PC-9 (cell line): ENCODE data around the gene RASSF3. TPM values are rescaled to one million over a fixed set of nuclear protein-coding genes. Genes with fewer than 3 reads are reported as not detected.
"Not testable (repeated sequence)": the region's sequence is repeated elsewhere in the genome, so short reads cannot be mapped to it uniquely, and the experiment has no call there.

Experiments
- BruUV-seq: library from RNA; stranded (reverse); fragments of 400-500 nt; replicated peaks from 2 replicates; lab custom pipeline; 2021; lab: Mats Ljungman, UMichigan
- CTCF ChIA-PET: fragments of 300-600 bp; sonication (Branson Sonifier 250); formaldehyde crosslinking; loops from one replicate; lab custom pipeline; 2022; ENCODE audit warnings: antibody characterized with exemption; lab: Charles Lee
- POLR2A ChIA-PET: fragments of 300-600 bp; sonication (Branson Sonifier 250); formaldehyde crosslinking; loops from one replicate; lab custom pipeline; 2022; ENCODE audit warnings: antibody characterized with exemption; ENCODE audit not compliant: unreplicated experiment; lab: Charles Lee
- DNase-seq, 2 experiments: peaks; one replicate each; pipeline versions ENCODE4 v3.0.0 to v3.0.0-alpha.2; 2015 to 2022; ENCODE audit warnings: mixed read lengths in 1 of 2
- H2AFZ ChIP-seq: fragments of 200-600 bp; sonication (generic); 2 replicates; pipeline ENCODE4 v1.8.1; 2017; ENCODE audit warnings: antibody characterized with exemption
- H3F3A ChIP-seq: fragments of 200-600 bp; sonication (generic); 2 replicates; pipeline ENCODE4 v1.8.1; 2017; ENCODE audit warnings: antibody characterized with exemption, mild to moderate bottlenecking, low read depth; ENCODE audit not compliant: insufficient read depth
- H3K27ac ChIP-seq: fragments of 200-600 bp; sonication (generic); 2 replicates; pipeline ENCODE4 v1.6.1; 2016; ENCODE audit warnings: mixed run types
- H3K27me3 ChIP-seq: fragments of 200-600 bp; sonication (generic); 2 replicates; pipeline ENCODE4 v1.6.1; 2016; ENCODE audit warnings: low read depth, mixed run types; ENCODE audit not compliant: insufficient read depth
- H3K36me3 ChIP-seq: fragments of 200-600 bp; sonication (generic); 2 replicates; pipeline ENCODE4 v1.6.1; 2016; ENCODE audit warnings: low read depth, mixed run types
- H3K4me1 ChIP-seq: fragments of 200-600 bp; sonication (generic); replicated peaks from 2 replicates; pipeline ENCODE4 v1.6.1; 2016; ENCODE audit warnings: mixed run types; ENCODE audit not compliant: insufficient read depth
- H3K4me2 ChIP-seq: fragments of 200-600 bp; sonication (generic); 2 replicates; pipeline ENCODE4 v1.6.1; 2017; ENCODE audit warnings: mixed run types
- H3K4me3 ChIP-seq: fragments of 200-600 bp; sonication (generic); 2 replicates; pipeline ENCODE4 v1.6.1; 2016; ENCODE audit warnings: mixed run types
- H3K79me2 ChIP-seq: fragments of 200-600 bp; sonication (generic); 2 replicates; pipeline ENCODE4 v1.6.1; 2017; ENCODE audit warnings: low read depth, mixed run types
- H3K9me2 ChIP-seq: fragments of 200-600 bp; sonication (generic); 2 replicates; pipeline ENCODE4 v1.8.1; 2017; ENCODE audit warnings: mild to moderate bottlenecking; ENCODE audit not compliant: insufficient read depth
- H3K9me3 ChIP-seq: fragments of 200-600 bp; sonication (generic); 2 replicates; pipeline ENCODE4 v1.8.1; 2016; ENCODE audit warnings: low read depth; ENCODE audit not compliant: insufficient read depth
- H4K20me1 ChIP-seq: fragments of 200-600 bp; sonication (generic); 2 replicates; pipeline ENCODE4 v1.8.1; 2017; ENCODE audit not compliant: insufficient read depth
- EZH2 ChIP-seq: fragments of 200-600 bp; sonication (generic); IDR thresholded peaks from 2 replicates; pipeline ENCODE4 v1.8.0; 2017; ENCODE audit warnings: antibody characterized with exemption, low read depth
- intact Hi-C: fragments of 100-400 bp; cut with micrococcal nuclease; formaldehyde crosslinking; loops from one replicate; pipeline ENCODE4 v1.10.0; 2022; ENCODE audit not compliant: unreplicated experiment
- total RNA-seq: library from RNA; stranded (reverse); gene quantifications from 2 replicates; pipeline ENCODE4 v1.2.3, GENCODE V29; 2021
- TF ChIP-seq, protein P1 (sequence below): fragments of 200-600 bp; sonication (generic); conservative IDR thresholded peaks from 2 replicates; pipeline ENCODE4 v1.6.1; 2017; ENCODE audit warnings: mixed run types, antibody characterized with exemption, mild to moderate bottlenecking, moderate library complexity

The RASSF3 gene
- total RNA-seq, 1 experiment from 2014 or later: 38.9 TPM

DNA sequence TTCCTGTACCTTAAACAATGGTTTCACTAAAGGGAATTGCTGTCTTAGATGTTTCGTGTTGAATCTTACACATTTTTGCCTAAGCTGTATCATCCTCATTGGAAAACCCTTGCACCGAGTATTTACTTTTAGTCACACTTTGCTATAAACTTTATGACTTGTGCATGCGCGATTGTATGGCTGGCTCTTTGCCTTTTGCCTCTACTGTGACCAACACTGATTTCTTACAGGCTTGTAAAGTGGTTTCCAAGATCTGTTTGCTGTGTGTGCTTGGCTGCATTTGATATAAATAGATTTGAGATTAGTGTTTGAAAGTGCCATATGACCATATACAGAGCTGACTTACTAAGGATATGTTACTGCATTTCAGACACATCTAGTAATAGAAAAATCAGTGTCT, 40.5 kb downstream of the RASSF3 start:
- Histone ChIP-seq H3K4me2 (no peak overlapping the region), H3K4me1 (peaks cover 25% of the 10 kb centered on the region), H3K9me3 (no peaks in the 10 kb centered on the region), H2AFZ (no peak overlapping the region), H4K20me1 (no peaks in the 10 kb centered on the region), H3K27ac (peak overlapping the region; percentile 11; the same call in 1 of the 2 replicates), H3K27me3 (no peaks in the 10 kb centered on the region), H3K4me3 (no peak overlapping the region), H3K79me2 (peaks cover 83% of the 10 kb centered on the region), H3K36me3 (no peaks in the 10 kb centered on the region), H3F3A (no peaks in the 10 kb centered on the region), H3K9me2 (no peaks in the 10 kb centered on the region)
- CTCF ChIA-PET: no interaction called here
- POLR2A ChIA-PET: no interaction called here
- TF ChIP-seq EZH2: no peak
- TF ChIP-seq, protein P1, sequence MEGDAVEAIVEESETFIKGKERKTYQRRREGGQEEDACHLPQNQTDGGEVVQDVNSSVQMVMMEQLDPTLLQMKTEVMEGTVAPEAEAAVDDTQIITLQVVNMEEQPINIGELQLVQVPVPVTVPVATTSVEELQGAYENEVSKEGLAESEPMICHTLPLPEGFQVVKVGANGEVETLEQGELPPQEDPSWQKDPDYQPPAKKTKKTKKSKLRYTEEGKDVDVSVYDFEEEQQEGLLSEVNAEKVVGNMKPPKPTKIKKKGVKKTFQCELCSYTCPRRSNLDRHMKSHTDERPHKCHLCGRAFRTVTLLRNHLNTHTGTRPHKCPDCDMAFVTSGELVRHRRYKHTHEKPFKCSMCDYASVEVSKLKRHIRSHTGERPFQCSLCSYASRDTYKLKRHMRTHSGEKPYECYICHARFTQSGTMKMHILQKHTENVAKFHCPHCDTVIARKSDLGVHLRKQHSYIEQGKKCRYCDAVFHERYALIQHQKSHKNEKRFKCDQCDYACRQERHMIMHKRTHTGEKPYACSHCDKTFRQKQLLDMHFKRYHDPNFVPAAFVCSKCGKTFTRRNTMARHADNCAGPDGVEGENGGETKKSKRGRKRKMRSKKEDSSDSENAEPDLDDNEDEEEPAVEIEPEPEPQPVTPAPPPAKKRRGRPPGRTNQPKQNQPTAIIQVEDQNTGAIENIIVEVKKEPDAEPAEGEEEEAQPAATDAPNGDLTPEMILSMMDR: no peak
- no TSS peak for BruUV-seq
- DNase-seq: peak in 1 of 2 experiments; percentile 42
- intact Hi-C loops: no loop called here

DNA sequence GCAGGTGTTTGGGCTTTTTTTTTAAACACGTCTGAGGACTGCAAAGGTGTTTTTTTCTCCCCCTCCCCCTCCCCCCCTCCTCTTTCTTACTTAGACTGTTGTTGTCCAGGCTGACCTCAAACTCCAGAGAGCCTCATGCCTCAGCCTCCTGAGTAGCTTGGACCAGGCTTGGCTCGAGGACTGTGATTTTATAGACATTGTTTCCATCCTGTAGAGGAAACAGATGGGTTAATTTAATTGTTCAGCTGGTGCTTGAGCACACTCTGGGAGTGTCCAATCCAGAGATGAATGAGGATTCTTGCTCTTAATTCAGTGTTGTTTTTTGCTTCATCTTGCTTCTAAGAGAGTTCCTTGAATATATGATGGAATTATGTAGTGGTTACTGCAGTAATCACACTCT, 42.1 kb downstream of the RASSF3 start:
- Histone ChIP-seq H3K9me3 (no peaks in the 10 kb centered on the region), H3K36me3 (no peaks in the 10 kb centered on the region), H4K20me1 (no peaks in the 10 kb centered on the region), H3K27me3 (no peaks in the 10 kb centered on the region), H2AFZ (no peak overlapping the region), H3K27ac (no peak overlapping the region), H3K4me3 (no peak overlapping the region), H3F3A (no peaks in the 10 kb centered on the region), H3K4me2 (no peak overlapping the region), H3K79me2 (peaks cover 69% of the 10 kb centered on the region), H3K9me2 (no peaks in the 10 kb centered on the region), H3K4me1 (peaks cover 25% of the 10 kb centered on the region)
- no peak for DNase-seq
- ChIA-PET CTCF (no interaction called here), POLR2A (no interaction called here)
- intact Hi-C loops: no loop called here
- no TSS peak for BruUV-seq
- TF ChIP-seq EZH2: no peak
- TF ChIP-seq, protein P1: no peak

DNA sequence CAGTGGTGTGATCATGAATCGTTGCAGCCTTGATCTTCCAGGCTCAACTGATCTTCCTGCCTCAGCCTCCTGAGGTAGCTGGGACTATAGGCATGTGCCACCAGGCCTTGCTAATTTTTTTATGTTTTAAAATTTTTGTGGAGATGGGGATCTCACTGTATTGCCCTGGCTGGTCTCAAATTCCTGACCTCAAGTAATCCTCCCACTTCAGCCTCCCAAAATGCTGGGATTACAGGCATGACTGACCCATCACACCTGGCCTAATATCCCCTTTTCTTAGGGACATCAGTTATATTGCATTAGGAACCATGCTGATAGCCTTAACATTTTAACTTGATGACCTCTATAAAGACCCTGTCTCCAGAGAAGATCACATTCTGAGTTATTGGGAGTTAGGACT, 42.8 kb downstream of the RASSF3 start:
- Histone ChIP-seq H3K27ac (no peak overlapping the region), H3K79me2 (peaks cover 65% of the 10 kb centered on the region)
- intact Hi-C loops: no loop called here

DNA sequence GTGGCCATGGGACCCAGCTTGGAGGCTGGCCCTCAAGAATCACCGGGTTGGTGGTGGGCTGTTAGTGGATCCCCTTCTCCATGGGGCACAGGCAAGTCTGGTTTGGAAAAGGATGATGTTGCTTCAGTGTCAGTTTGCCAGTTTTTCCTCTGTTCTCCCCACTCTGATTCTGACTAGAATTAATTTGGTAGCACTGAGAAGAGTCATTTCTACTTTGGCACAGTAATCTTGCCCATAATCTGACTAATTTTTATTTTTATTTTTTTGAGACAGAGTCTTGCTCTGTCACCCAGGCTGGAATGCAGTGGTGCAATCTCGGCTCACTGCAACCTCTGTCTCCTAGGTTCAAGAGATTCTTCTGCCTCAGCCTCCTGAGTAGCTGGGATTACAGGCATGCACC, 43.6 kb downstream of the RASSF3 start:
- BruUV-seq, CTCF ChIA-PET, H3K27ac ChIP-seq, H4K20me1 ChIP-seq, H3K9me3 ChIP-seq, H3F3A ChIP-seq, H3K4me3 ChIP-seq, intact Hi-C loops, POLR2A ChIA-PET, H3K9me2 ChIP-seq, H2AFZ ChIP-seq, H3K36me3 ChIP-seq, H3K4me2 ChIP-seq, H3K27me3 ChIP-seq, DNase-seq: not testable (repeated sequence)
- H3K4me1 ChIP-seq: peaks cover 25% of the 10 kb centered on the region
- peaks cover 65% of the 10 kb centered on the region for H3K79me2 ChIP-seq

More for the DNA sequence above, 42.8 kb downstream of the RASSF3 start:
- H4K20me1 ChIP-seq: no peaks in the 10 kb centered on the region
- no peaks in the 10 kb centered on the region for H3K36me3 ChIP-seq
- no peak overlapping the region for H2AFZ ChIP-seq
- no peaks in the 10 kb centered on the region for H3K9me2 ChIP-seq
- ChIA-PET CTCF (no interaction called here), POLR2A (no interaction called here)
- no TSS peak for BruUV-seq
- TF ChIP-seq, protein P1: no peak
- TF ChIP-seq EZH2: no peak
- DNase-seq: no peak
- H3K4me2 ChIP-seq: no peak overlapping the region
- no peaks in the 10 kb centered on the region for H3K27me3 ChIP-seq
- H3K9me3 ChIP-seq: no peaks in the 10 kb centered on the region
- no peaks in the 10 kb centered on the region for H3F3A ChIP-seq
- no peak overlapping the region for H3K4me3 ChIP-seq
- peaks cover 25% of the 10 kb centered on the region for H3K4me1 ChIP-seq
